Measurements from ENCODE around the gene UBE2D2. TPM values are rescaled to one million over a fixed set of nuclear protein-coding genes. Genes with fewer than 3 reads are reported as not detected.

Gene UBE2D2
- polyA plus RNA-seq, 4 donors: 140 to 182 (median 155) TPM

- DNase-seq (ENCODE audit: low read depth in 4 of 4, low spot score in 2 of 4): no peak
These were observed 73.4 kb downstream of the UBE2D2 start for GRCh38 chr5:139634541-139634940.

GRCh38 chr5:139635191-139635590 is 74.1 kb downstream of the UBE2D2 start:
- no peak for DNase-seq (ENCODE audit: low read depth in 4 of 4, low spot score in 2 of 4)

GRCh38 chr5:139635606-139636206 is 74.6 kb downstream of the UBE2D2 start:
- DNase-seq (ENCODE audit: low read depth in 4 of 4, low spot score in 2 of 4): no peak

- no peak for DNase-seq (ENCODE audit: low read depth in 4 of 4, low spot score in 2 of 4)
These were observed 75.2 kb downstream of the UBE2D2 start for GRCh38 chr5:139636207-139636792.

- no peak for DNase-seq (ENCODE audit: low read depth in 4 of 4, low spot score in 2 of 4)
These were observed 75.9 kb downstream of the UBE2D2 start for GRCh38 chr5:139636975-139637408.

- no peak for DNase-seq (ENCODE audit: low read depth in 4 of 4, low spot score in 2 of 4)
These were observed 76.4 kb downstream of the UBE2D2 start for GRCh38 chr5:139637438-139638089.

GRCh38 chr5:139638090-139638735 is 77.1 kb downstream of the UBE2D2 start:
- DNase-seq (ENCODE audit: low read depth in 4 of 4, low spot score in 2 of 4): no peak

- no peak for DNase-seq (ENCODE audit: low read depth in 4 of 4, low spot score in 2 of 4)
These were observed 77.8 kb downstream of the UBE2D2 start for GRCh38 chr5:139638736-139639618.

GRCh38 chr5:139639619-139640380 is 78.7 kb downstream of the UBE2D2 start:
- DNase-seq (ENCODE audit: low read depth in 4 of 4, low spot score in 2 of 4): no peak

- DNase-seq (ENCODE audit: low read depth in 4 of 4, low spot score in 2 of 4): no peak
These were observed 79.4 kb downstream of the UBE2D2 start for GRCh38 chr5:139640421-139641115.

- DNase-seq (ENCODE audit: low read depth in 4 of 4, low spot score in 2 of 4): no peak
These were observed 80.3 kb downstream of the UBE2D2 start for GRCh38 chr5:139641116-139642080.

- DNase-seq (ENCODE audit: low read depth in 4 of 4, low spot score in 2 of 4): no peak
These were observed 81.1 kb downstream of the UBE2D2 start for GRCh38 chr5:139642213-139642612.

GRCh38 chr5:139642891-139643871 is 82.0 kb downstream of the UBE2D2 start:
- no peak for DNase-seq (ENCODE audit: low read depth in 4 of 4, low spot score in 2 of 4)

- no peak for DNase-seq (ENCODE audit: low read depth in 4 of 4, low spot score in 2 of 4)
These were observed 82.9 kb downstream of the UBE2D2 start for GRCh38 chr5:139644001-139644456.

- DNase-seq (ENCODE audit: low read depth in 4 of 4, low spot score in 2 of 4): no peak
These were observed 83.7 kb downstream of the UBE2D2 start for GRCh38 chr5:139644646-139645429.

GRCh38 chr5:139645430-139645871 is 84.3 kb downstream of the UBE2D2 start:
- DNase-seq (ENCODE audit: low read depth in 4 of 4, low spot score in 2 of 4): no peak

Measured in left renal cortex interstitium (tissue), 4 donors.